ENCODE data around the gene DSC3. TPM values are rescaled to one million over a fixed set of nuclear protein-coding genes. Genes with fewer than 3 reads are reported as not detected.

Gene DSC3
- total RNA-seq, 1 donor from 2014 or later, result 29.1 TPM

DNA sequence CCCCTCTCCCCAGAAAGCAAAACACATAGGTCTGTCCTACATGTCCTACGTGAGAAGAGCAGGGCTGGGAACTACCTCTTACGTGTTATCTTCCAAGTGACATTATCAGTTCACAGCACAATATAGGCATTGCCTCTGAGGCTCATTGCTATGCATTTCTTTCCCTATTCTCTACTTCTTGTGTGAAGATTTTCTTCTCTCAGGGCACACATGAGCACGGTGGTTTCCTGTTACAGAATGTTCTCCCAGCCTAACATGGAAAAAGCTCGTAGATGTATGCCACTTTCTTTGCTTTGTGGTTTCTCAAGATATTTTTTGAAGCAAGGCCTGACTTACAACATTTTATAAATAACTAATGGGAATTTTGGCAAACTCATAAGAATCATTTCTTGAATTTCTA is 19.4 kb upstream of the DSC3 start:
- no peak overlapping the region for H3K4me3 Mint-ChIP-seq
- no peak overlapping the region for H3K27ac Mint-ChIP-seq
- TF ChIP-seq, protein P1, sequence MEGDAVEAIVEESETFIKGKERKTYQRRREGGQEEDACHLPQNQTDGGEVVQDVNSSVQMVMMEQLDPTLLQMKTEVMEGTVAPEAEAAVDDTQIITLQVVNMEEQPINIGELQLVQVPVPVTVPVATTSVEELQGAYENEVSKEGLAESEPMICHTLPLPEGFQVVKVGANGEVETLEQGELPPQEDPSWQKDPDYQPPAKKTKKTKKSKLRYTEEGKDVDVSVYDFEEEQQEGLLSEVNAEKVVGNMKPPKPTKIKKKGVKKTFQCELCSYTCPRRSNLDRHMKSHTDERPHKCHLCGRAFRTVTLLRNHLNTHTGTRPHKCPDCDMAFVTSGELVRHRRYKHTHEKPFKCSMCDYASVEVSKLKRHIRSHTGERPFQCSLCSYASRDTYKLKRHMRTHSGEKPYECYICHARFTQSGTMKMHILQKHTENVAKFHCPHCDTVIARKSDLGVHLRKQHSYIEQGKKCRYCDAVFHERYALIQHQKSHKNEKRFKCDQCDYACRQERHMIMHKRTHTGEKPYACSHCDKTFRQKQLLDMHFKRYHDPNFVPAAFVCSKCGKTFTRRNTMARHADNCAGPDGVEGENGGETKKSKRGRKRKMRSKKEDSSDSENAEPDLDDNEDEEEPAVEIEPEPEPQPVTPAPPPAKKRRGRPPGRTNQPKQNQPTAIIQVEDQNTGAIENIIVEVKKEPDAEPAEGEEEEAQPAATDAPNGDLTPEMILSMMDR (IDR thresholded peaks at IDR 0.05; ENCODE audit: unreplicated experiment), result no peak
- no peak for DNase-seq (ENCODE audit: low spot score in 2 of 2, unreplicated experiment in 2 of 2)
- no peaks in the 10 kb centered on the region for H3K27me3 Mint-ChIP-seq (ENCODE audit: low read depth)
- peaks cover 9% of the 10 kb centered on the region for H3K36me3 Mint-ChIP-seq
- no peaks in the 10 kb centered on the region for H3K9me3 Mint-ChIP-seq
- H3K4me1 Mint-ChIP-seq, result peaks cover 10% of the 10 kb centered on the region

DNA sequence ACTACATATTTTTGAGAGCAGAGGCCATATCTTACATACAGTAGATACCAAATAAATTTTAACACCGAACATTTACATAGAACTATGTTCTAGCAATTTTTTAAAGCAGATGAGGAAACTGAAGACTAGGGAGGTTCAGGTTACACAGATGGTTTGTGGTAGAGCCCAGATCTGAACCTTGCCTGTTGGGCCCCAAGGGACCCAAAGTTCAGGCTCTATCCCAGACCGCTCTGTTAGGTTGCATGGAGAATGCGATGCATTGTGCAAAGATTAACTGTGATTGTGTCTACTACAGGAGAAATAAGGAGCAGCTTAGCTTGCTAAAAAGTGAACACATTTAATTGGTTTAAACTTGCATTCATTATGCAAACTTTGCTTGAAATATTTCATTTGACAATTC is 16.4 kb upstream of the DSC3 start:
- no peak overlapping the region for H3K4me3 Mint-ChIP-seq
- TF ChIP-seq, protein P1 (IDR thresholded peaks at IDR 0.05; ENCODE audit: unreplicated experiment), result no peak
- H3K9me3 Mint-ChIP-seq, result no peaks in the 10 kb centered on the region
- H3K36me3 Mint-ChIP-seq, result peaks cover 2% of the 10 kb centered on the region
- no peak overlapping the region for H3K27ac Mint-ChIP-seq
- DNase-seq (ENCODE audit: low spot score in 2 of 2, unreplicated experiment in 2 of 2), result no peak
- peaks cover 10% of the 10 kb centered on the region for H3K4me1 Mint-ChIP-seq
- no peaks in the 10 kb centered on the region for H3K27me3 Mint-ChIP-seq (ENCODE audit: low read depth)

DNA sequence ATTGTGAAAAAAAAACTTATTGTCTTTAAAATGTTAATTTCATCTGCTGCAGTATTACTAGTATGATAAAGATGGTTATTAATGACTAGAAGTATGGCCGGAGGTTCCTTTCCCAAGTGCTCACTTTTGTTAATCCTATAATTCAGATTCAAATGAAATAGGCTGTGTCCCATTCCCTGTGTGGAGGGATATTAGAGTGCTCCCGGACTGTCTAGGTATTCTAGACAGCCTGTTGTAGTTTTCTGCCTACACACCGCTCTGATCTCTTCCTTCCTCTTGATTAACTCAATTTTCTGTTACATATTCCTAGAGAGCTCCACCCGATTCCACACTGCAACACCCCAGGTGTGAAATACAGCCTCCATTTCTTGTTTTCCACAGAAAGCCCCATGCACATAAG is 15.4 kb upstream of the DSC3 start:
- DNase-seq (ENCODE audit: low spot score in 2 of 2, unreplicated experiment in 2 of 2), result no peak
- TF ChIP-seq, protein P1 (IDR thresholded peaks at IDR 0.05; ENCODE audit: unreplicated experiment), result no peak
- Mint-ChIP-seq H3K4me3 (no peak overlapping the region), H3K4me1 (peaks cover 8% of the 10 kb centered on the region), H3K9me3 (peaks cover 3% of the 10 kb centered on the region), H3K27me3 (ENCODE audit: low read depth) (no peaks in the 10 kb centered on the region), H3K36me3 (no peaks in the 10 kb centered on the region), H3K27ac (no peak overlapping the region)

DNA sequence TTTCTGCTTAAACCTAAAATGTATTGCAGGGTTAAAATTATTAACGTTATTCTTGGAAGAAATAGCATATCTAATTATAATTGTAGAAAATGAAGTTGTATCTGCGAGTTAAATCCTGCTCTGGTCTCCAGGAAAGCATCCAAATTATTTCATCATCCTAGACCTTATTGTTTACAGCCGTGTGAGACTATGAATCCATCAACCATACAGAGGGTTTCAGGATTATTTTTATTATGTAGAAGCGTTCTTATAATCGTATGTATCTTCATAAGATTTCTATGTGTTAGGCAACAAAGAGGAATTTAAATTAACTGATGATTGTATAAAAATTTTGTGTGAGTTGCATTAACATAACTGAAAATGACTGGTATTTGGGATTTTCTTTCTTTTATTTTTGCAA is 14.5 kb upstream of the DSC3 start:
- no peaks in the 10 kb centered on the region for H3K36me3 Mint-ChIP-seq
- TF ChIP-seq, protein P1 (IDR thresholded peaks at IDR 0.05; ENCODE audit: unreplicated experiment), result no peak

DNA sequence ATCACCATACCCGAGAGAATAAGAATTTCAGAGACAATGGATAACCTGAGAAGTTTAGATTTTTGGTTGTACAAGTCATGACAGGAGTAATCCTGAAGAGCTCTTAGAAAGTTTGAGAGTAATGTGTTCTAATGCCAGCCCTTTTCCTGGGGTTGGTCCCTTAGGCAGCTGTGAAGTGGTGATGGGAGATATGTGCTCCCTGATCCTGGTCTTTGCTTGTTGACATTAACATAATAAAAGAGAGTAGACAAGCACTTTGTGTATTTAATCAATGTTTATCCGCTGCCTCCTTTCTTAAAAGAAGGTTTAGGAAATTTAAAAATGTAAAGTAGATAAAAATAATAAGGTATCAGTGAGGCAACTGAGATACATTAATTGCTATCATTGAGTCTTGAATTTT is 13.8 kb upstream of the DSC3 start:
- no peak for DNase-seq (ENCODE audit: low spot score in 2 of 2, unreplicated experiment in 2 of 2)
- Mint-ChIP-seq H3K27ac (no peak overlapping the region), H3K4me3 (no peak overlapping the region), H3K27me3 (ENCODE audit: low read depth) (no peaks in the 10 kb centered on the region), H3K9me3 (peaks cover 8% of the 10 kb centered on the region), H3K4me1 (peaks cover 6% of the 10 kb centered on the region), H3K36me3 (no peaks in the 10 kb centered on the region)
- TF ChIP-seq, protein P1 (IDR thresholded peaks at IDR 0.05; ENCODE audit: unreplicated experiment), result no peak

More for the DNA sequence above, 14.5 kb upstream of the DSC3 start:
- no peak overlapping the region for H3K4me3 Mint-ChIP-seq
- H3K27ac Mint-ChIP-seq, result no peak overlapping the region
- DNase-seq (ENCODE audit: low spot score in 2 of 2, unreplicated experiment in 2 of 2), result no peak
- peaks cover 8% of the 10 kb centered on the region for H3K4me1 Mint-ChIP-seq
- no peaks in the 10 kb centered on the region for H3K27me3 Mint-ChIP-seq (ENCODE audit: low read depth)
- peaks cover 8% of the 10 kb centered on the region for H3K9me3 Mint-ChIP-seq

DNA sequence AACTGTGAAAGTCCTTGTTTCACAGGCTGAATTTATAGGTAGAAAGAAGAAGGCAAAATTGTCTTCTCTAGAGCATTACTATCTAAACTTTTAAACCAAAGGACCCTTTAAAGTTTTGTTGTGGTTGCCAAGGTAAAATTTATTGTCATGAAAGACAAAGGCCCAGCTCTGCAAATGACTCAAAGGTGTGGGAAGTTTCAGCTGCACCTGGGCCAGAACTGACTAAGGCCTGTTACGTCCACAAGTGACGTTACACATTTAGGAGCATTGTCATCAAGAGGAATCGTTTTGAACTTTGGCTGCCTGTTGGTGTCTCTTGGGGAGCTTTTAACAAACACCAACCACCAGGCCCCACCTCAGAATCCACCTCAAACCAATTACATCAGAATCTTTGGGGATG is 8.1 kb upstream of the DSC3 start:
- peaks cover 8% of the 10 kb centered on the region for H3K9me3 Mint-ChIP-seq
- H3K27ac Mint-ChIP-seq, result no peak overlapping the region
- H3K4me1 Mint-ChIP-seq, result peaks cover 25% of the 10 kb centered on the region
- DNase-seq (ENCODE audit: low spot score in 2 of 2, unreplicated experiment in 2 of 2), result no peak
- H3K27me3 Mint-ChIP-seq (ENCODE audit: low read depth), result no peaks in the 10 kb centered on the region
- no peak overlapping the region for H3K4me3 Mint-ChIP-seq
- TF ChIP-seq, protein P1 (IDR thresholded peaks at IDR 0.05; ENCODE audit: unreplicated experiment), result no peak
- H3K36me3 Mint-ChIP-seq, result no peaks in the 10 kb centered on the region
